Measurements from ENCODE around the gene DACT1. TPM values are rescaled to one million over a fixed set of nuclear protein-coding genes. Genes with fewer than 3 reads are reported as not detected.

Gene DACT1
- total and polyA plus RNA-seq, 12 donors: 1.1 to 5.5 (median 2.2) TPM

GRCh38 chr14:58636129-58636528, 1.6 kb upstream of the DACT1 start:
- peak overlapping the region in 1 of 10 donors; percentile 93 for H3K27ac ChIP-seq
- WGBS, 2 donors: 68 to 70% methylated on average over 4 of the region's 4 CpGs
- H3K27me3 ChIP-seq: peaks cover 0 to 36% (median 7%) of the 10 kb centered on the region in 7 donors
- TF ChIP-seq CTCF (IDR thresholded peaks at IDR 0.05): no peak
- no peaks in the 10 kb centered on the region for H3K9me3 ChIP-seq
- intact Hi-C loops (cut with DNase I): loop anchor here in 8 of 10 donors (5.0 to 10.0 kb wide), 5 partner anchors 131 to 419 kb away; no protein-coding TSS in a partner anchor
- H3K4me3 ChIP-seq: no peak overlapping the region
- peaks cover 0 to 3% (median 0%) of the 10 kb centered on the region in 9 donors for H3K36me3 ChIP-seq
- H3K4me1 ChIP-seq: peaks cover 0 to 43% (median 23%) of the 10 kb centered on the region in 9 donors
- DNase-seq (no peak), ATAC-seq (no peak)

- Histone ChIP-seq H3K36me3 (peaks cover 0 to 11% (median 0%) of the 10 kb centered on the region in 9 donors), H3K27me3 (peaks cover 0 to 36% (median 5%) of the 10 kb centered on the region in 7 donors), H3K27ac (peak overlapping the region in 9 of 10 donors; percentile 81 to 93 (median 85)), H3K9me3 (no peaks in the 10 kb centered on the region), H3K4me3 (peak overlapping the region; percentile 49 to 81 (median 70)), H3K4me1 (peaks cover 0 to 43% (median 23%) of the 10 kb centered on the region in 9 donors)
- DNase-seq: peak; percentile 19 to 25
- TF ChIP-seq CTCF (IDR thresholded peaks at IDR 0.05): no peak
- intact Hi-C loops (cut with DNase I): loop anchor here in 8 of 10 donors (5.0 to 10.0 kb wide), 5 partner anchors 132 to 418 kb away; no protein-coding TSS in a partner anchor
- ATAC-seq: peak in 4 of 8 donors; percentile 6 to 38 (median 14)
- WGBS, 2 donors: 2 to 4% methylated on average over 17 of the region's 17 CpGs
Observed at GRCh38 chr14:58637040-58637390, 747 bp upstream of the DACT1 start.

GRCh38 chr14:58638231-58639197, 752 bp downstream of the DACT1 start:
- no peak for TF ChIP-seq CTCF (IDR thresholded peaks at IDR 0.05)
- peak overlapping the region; percentile 71 to 93 (median 84) for H3K27ac ChIP-seq
- H3K9me3 ChIP-seq: no peaks in the 10 kb centered on the region
- WGBS, 2 donors: 1% methylated on average over 75 of the region's 75 CpGs
- ATAC-seq (peak; percentile 8 to 62 (median 25)), DNase-seq (peak; percentile 8 to 24)
- peaks cover 0 to 24% (median 0%) of the 10 kb centered on the region in 9 donors for H3K36me3 ChIP-seq
- intact Hi-C loops (cut with DNase I): loop anchor here in 8 of 10 donors (2.0 to 10.0 kb wide), 7 partner anchors 72 to 416 kb away; no protein-coding TSS in a partner anchor
- H3K4me3 ChIP-seq: peak overlapping the region; percentile 49 to 81 (median 70)
- peaks cover 0 to 46% (median 23%) of the 10 kb centered on the region in 9 donors for H3K4me1 ChIP-seq
- H3K27me3 ChIP-seq: peaks cover 0 to 36% (median 0%) of the 10 kb centered on the region in 7 donors

GRCh38 chr14:58639198-58639565, 1.4 kb downstream of the DACT1 start:
- intact Hi-C loops (cut with DNase I): loop anchor here in 8 of 10 donors (2.0 to 10.0 kb wide), 7 partner anchors 72 to 416 kb away; no protein-coding TSS in a partner anchor
- TF ChIP-seq CTCF (IDR thresholded peaks at IDR 0.05): no peak
- ATAC-seq (no peak), DNase-seq (no peak)
- 6 to 7% methylated on average over 5 of the region's 5 CpGs for WGBS, 2 donors
- Histone ChIP-seq H3K9me3 (no peaks in the 10 kb centered on the region), H3K27ac (peak overlapping the region in 5 of 10 donors; percentile 84 to 93 (median 88)), H3K27me3 (peaks cover 0 to 36% (median 0%) of the 10 kb centered on the region in 7 donors), H3K4me1 (peaks cover 0 to 46% (median 23%) of the 10 kb centered on the region in 9 donors), H3K36me3 (peaks cover 0 to 24% (median 0%) of the 10 kb centered on the region in 9 donors), H3K4me3 (peak overlapping the region; percentile 49 to 81 (median 70))

Data from heart right ventricle (tissue), 16 donors.